ENCODE results near the gene TERT.

The TERT gene

DNA sequence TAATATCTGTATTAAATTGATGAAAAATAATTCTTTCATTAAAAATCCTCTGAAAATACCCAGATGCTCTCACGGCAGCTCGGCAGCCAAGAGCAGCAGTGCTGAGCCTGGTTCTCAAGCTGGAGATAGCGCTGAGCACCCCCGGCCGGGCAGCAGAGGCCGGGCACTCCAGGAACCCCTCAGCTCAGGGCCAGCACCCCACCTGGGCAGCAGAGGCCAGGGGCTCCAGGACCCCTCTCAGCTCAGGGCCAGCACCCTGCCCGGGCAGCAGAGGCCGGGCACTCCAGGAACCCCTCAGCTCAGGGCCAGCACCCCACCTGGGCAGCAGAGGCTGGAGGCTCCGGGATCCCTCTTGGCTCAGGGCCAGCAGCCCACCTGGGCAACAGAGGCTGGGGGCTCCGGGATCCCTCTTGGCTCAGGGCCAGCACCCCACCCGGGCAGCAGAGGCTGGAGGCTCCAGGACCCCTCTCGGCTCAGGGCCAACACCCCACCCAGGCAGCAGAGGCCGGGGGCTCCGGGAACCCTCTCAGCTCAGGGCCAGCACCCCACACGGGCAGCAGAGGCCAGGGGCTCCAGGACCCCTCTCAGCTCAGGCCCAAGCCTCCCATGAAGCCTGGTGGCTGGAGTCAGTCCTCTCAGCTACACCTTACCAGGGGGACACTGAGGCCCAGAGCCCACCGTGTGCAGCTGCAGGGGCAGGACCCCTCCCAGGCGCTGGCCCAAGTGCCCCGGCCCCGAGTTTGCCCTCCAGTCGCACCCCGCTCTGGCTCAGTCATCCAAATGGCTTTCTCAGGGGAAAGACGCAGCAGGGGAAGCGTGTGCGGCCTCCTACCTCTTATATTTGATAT, 28.3 kb upstream of the TERT start:
- TF ChIP-seq, protein P1, sequence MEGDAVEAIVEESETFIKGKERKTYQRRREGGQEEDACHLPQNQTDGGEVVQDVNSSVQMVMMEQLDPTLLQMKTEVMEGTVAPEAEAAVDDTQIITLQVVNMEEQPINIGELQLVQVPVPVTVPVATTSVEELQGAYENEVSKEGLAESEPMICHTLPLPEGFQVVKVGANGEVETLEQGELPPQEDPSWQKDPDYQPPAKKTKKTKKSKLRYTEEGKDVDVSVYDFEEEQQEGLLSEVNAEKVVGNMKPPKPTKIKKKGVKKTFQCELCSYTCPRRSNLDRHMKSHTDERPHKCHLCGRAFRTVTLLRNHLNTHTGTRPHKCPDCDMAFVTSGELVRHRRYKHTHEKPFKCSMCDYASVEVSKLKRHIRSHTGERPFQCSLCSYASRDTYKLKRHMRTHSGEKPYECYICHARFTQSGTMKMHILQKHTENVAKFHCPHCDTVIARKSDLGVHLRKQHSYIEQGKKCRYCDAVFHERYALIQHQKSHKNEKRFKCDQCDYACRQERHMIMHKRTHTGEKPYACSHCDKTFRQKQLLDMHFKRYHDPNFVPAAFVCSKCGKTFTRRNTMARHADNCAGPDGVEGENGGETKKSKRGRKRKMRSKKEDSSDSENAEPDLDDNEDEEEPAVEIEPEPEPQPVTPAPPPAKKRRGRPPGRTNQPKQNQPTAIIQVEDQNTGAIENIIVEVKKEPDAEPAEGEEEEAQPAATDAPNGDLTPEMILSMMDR (IDR thresholded peaks at IDR 0.05; ENCODE audit: low read depth, low read length): no peak
- Histone ChIP-seq H3K36me3 (peaks cover 76% of the 10 kb centered on the region), H3K27ac (no peak overlapping the region), H3K4me3 (ENCODE audit: low read depth, low read length) (no peak overlapping the region), H3K27me3 (ENCODE audit: insufficient read depth, low read depth, severe bottlenecking) (no peaks in the 10 kb centered on the region), H3K9me3 (ENCODE audit: severe bottlenecking) (no peaks in the 10 kb centered on the region)
- peak; percentile 4 for DNase-seq

DNA sequence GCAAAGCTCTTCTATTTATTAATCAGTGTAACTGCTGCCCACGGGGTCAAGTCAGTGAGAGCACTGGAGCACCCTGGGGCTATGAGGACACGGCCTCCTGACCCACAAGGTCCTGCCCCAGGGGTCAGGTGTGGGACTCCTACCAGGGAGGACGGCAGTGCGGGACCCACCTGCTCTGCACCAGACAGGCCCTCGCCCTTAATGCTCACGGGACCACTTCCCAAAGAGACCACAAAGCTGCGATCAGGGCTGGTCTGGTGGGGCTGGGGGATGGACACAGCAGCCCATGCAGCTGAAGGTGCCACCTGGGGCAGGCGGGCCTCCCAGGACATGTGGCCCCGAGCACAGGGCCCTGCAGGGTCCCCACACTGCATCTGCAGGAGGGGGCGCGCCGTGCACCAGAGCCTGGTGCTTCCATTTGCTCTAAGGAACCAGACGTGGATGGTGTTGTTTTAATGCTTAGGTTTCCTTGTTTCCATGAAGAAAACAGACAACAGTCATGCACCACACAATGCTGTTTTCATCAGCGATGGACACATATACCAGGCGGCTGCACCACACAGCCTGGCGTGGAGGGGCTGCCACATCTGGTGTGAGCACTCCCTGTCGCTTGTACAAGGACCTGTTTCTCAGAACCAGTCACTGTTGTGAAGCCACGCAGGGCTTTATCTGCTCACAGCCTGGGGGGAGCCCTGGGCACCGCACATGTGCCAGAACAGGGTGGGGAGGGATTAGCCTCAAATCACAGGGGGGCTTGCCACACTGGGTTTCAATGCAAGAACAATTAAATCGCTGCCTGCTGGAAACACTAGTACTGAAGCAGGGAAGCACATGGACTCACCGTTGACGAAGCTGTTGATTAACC, 27.4 kb upstream of the TERT start:
- Histone ChIP-seq H3K9me3 (ENCODE audit: severe bottlenecking) (no peaks in the 10 kb centered on the region), H3K36me3 (peaks cover 85% of the 10 kb centered on the region), H3K27ac (no peak overlapping the region), H3K27me3 (ENCODE audit: insufficient read depth, low read depth, severe bottlenecking) (no peaks in the 10 kb centered on the region), H3K4me3 (ENCODE audit: low read depth, low read length) (no peak overlapping the region)
- TF ChIP-seq, protein P1 (IDR thresholded peaks at IDR 0.05; ENCODE audit: low read depth, low read length): no peak
- peak; percentile 9 for DNase-seq

DNA sequence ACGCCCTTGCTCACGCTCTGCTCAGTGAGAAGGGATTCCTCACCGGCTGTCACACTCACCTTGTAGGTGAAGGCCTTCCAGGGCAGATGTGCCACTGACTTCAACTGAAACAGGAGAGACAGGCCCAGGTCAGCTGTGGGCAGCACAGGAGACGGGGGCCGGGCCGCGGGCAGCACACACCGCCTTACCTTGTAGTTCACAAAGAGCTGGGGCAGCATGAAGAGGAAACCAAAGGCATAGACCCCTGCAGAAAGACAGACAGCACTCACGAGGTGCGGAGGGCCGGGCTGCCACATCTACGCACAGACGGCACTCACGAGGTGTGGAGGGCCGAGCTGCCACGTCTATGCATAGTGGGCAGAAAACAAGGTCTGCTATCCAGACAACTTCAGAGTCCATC, 26.7 kb upstream of the TERT start:
- peaks cover 92% of the 10 kb centered on the region for H3K36me3 ChIP-seq
- H3K9me3 ChIP-seq (ENCODE audit: severe bottlenecking): no peaks in the 10 kb centered on the region
- no peaks in the 10 kb centered on the region for H3K27me3 ChIP-seq (ENCODE audit: insufficient read depth, low read depth, severe bottlenecking)
- H3K4me3 ChIP-seq (ENCODE audit: low read depth, low read length): no peak overlapping the region
- TF ChIP-seq, protein P1 (IDR thresholded peaks at IDR 0.05; ENCODE audit: low read depth, low read length): no peak
- DNase-seq: peak; percentile 3
- H3K27ac ChIP-seq: no peak overlapping the region

DNA sequence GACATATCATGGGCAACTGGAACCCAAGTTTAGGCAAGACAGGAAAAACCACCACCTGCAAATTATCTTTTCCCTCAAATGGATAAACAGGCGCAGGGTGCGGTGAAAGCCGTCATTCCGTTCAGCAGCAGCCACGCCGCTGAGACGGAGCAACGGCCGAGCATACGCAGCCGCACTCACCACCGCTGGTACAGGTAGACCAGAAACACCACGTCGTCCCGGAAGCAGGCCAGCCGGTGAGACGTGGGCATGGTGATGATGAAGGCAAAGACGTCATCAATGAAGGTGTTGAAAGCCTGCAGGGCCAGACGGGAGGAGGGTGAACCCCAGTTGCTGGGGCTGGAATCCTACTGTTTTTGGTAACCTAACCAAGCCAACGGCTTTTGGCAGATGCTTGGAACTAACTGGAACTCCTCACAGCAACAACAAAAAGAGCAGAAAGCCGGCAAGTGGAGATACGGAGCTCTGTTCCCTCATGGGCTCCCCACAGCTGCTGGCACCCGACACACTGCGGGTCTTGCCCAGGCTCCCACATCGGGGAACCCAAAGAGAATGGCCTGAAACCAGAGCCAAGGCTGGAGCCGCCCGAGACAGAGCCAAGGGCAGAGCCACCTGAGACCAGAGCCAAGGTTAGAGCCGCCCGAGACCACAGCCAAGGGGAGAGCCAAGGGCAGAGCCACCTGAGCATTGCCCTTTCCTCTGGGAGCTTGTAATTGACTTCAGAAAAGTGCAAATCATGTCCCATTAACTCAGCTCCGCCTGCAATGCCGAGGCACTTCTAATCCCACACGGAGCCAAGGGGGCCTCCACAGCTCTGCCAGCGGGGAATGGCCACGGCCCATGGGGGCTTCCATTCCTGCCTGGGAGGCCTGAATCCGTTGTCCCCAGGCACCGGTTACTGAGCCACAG, 25.8 kb upstream of the TERT start:
- Histone ChIP-seq H3K4me3 (ENCODE audit: low read depth, low read length) (no peak overlapping the region), H3K36me3 (peaks cover 89% of the 10 kb centered on the region), H3K27ac (no peak overlapping the region), H3K9me3 (ENCODE audit: severe bottlenecking) (no peaks in the 10 kb centered on the region), H3K27me3 (ENCODE audit: insufficient read depth, low read depth, severe bottlenecking) (no peaks in the 10 kb centered on the region)
- peak; percentile 7 for DNase-seq
- TF ChIP-seq, protein P1 (IDR thresholded peaks at IDR 0.05; ENCODE audit: low read depth, low read length): no peak

DNA sequence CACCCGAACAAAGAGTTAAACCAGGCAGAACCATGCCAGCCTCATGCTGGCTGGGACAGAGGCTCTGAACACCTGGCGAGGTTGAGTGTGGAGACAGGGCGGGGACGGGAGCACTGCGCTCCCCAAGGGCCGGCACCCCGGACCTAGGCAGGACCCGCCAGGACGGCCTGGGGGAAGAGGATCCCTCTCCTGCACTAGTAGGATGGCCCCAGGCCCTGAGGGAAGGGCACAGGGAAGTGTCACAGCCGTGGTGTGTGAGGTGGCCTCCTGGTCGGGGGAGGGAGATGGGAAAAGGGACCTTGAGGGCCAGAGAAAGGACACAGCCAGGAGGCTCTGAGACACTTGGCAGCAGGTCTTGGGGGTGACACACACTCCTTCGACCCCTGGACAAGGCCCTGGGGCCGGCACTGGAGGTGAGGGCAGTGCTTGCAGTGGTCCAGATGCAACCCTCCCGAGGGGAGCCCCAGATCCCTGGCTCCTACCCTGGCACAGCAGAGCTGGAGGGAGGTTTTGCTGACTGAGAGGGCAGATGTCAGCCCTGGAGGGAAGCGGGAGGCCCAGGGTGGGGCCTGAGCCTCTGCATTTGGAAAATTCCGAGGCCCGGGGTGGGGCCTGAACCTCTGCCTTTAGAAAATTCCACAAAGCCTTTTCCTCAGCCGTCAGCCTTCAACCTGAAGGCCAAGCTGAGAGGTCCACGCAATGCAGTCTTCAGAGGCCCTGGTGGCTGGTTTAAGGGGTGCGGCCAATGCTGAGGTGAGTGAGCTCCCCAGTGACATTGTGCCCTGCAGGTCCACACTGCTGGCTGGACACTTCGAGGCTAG, 24.8 kb upstream of the TERT start:
- TF ChIP-seq, protein P1 (IDR thresholded peaks at IDR 0.05; ENCODE audit: low read depth, low read length): 0 out of 2 replicates have a peak, but pooled peaks have one; percentile 5
- Histone ChIP-seq H3K27ac (no peak overlapping the region), H3K9me3 (ENCODE audit: severe bottlenecking) (no peaks in the 10 kb centered on the region), H3K4me3 (ENCODE audit: low read depth, low read length) (no peak overlapping the region), H3K36me3 (peaks cover 78% of the 10 kb centered on the region), H3K27me3 (ENCODE audit: insufficient read depth, low read depth, severe bottlenecking) (no peaks in the 10 kb centered on the region)
- DNase-seq: peak; percentile 9
